Parathyroid adenoma (tissue), 2 donors: ENCODE data around the gene PDE4D.

Source experiments
- H2AFZ ChIP-seq: fragments of 300-600 bp; sonication (generic); one replicate; pipeline ENCODE4 v1.7.0; 2017; ENCODE audit warnings: antibody characterized with exemption, mild to moderate bottlenecking
- H3K27ac ChIP-seq: fragments of 300-600 bp; sonication (generic); one replicate; pipeline ENCODE4 v1.7.0; 2017
- H3K27me3 ChIP-seq: fragments of 300-600 bp; sonication (generic); one replicate; pipeline ENCODE4 v1.7.0; 2017; ENCODE audit warnings: low read length; ENCODE audit not compliant: control insufficient read depth, insufficient read depth
- H3K36me3 ChIP-seq: fragments of 300-600 bp; sonication (generic); one replicate; pipeline ENCODE4 v1.7.0; 2017; ENCODE audit warnings: low read length; ENCODE audit not compliant: control insufficient read depth, insufficient read depth
- H3K4me1 ChIP-seq: fragments of 300-600 bp; sonication (generic); one replicate; pipeline ENCODE4 v1.7.0; 2017; ENCODE audit warnings: control low read depth
- H3K4me2 ChIP-seq: fragments of 300-600 bp; sonication (generic); one replicate; pipeline ENCODE4 v1.7.0; 2017; ENCODE audit warnings: low read length
- H3K4me3 ChIP-seq: fragments of 300-600 bp; sonication (generic); one replicate; pipeline ENCODE4 v1.7.0; 2017; ENCODE audit warnings: low read depth, low read length
- H3K79me2 ChIP-seq: fragments of 300-600 bp; sonication (generic); one replicate; pipeline ENCODE4 v1.7.0; 2017; ENCODE audit warnings: control low read depth
- H3K9ac ChIP-seq: fragments of 300-600 bp; sonication (generic); one replicate; pipeline ENCODE4 v1.7.0; 2017; ENCODE audit warnings: mild to moderate bottlenecking
- H3K9me3 ChIP-seq: fragments of 300-600 bp; sonication (generic); one replicate; pipeline ENCODE4 v1.7.0; 2017; ENCODE audit warnings: low read length; ENCODE audit not compliant: control insufficient read depth
- CTCF ChIP-seq: fragments of 300-600 bp; sonication (generic); IDR thresholded peaks from one replicate; pipeline ENCODE4 v1.7.0; 2017; ENCODE audit warnings: antibody characterized with exemption, mild to moderate bottlenecking
- donor health status: primary hyperparathyroidism.

The PDE4D gene

GRCh38 chr5:59562756-59563389 is 330.7 kb downstream of the PDE4D start:
- Histone ChIP-seq H3K9ac (no peak overlapping the region), H3K9me3 (no peaks in the 10 kb centered on the region), H3K36me3 (no peaks in the 10 kb centered on the region), H3K4me3 (no peak overlapping the region), H3K27me3 (no peaks in the 10 kb centered on the region), H3K4me1 (peaks cover 10% of the 10 kb centered on the region), H2AFZ (no peak overlapping the region), H3K79me2 (peaks cover 5% of the 10 kb centered on the region), H3K4me2 (no peak overlapping the region), H3K27ac (no peak overlapping the region)
- TF ChIP-seq CTCF: no peak

- no peak overlapping the region for H3K27ac ChIP-seq
- H3K9ac ChIP-seq: no peak overlapping the region
- H3K79me2 ChIP-seq: peaks cover 5% of the 10 kb centered on the region
- no peaks in the 10 kb centered on the region for H3K27me3 ChIP-seq
- H3K9me3 ChIP-seq: no peaks in the 10 kb centered on the region
- H3K4me3 ChIP-seq: no peak overlapping the region
- H3K4me2 ChIP-seq: no peak overlapping the region
- H3K36me3 ChIP-seq: no peaks in the 10 kb centered on the region
- H3K4me1 ChIP-seq: peaks cover 10% of the 10 kb centered on the region
- H2AFZ ChIP-seq: no peak overlapping the region
- no peak for TF ChIP-seq CTCF
Observed at GRCh38 chr5:59560553-59560952, 333.0 kb downstream of the PDE4D start.

GRCh38 chr5:59559847-59560246 is 333.7 kb downstream of the PDE4D start:
- H2AFZ ChIP-seq: no peak overlapping the region
- peaks cover 5% of the 10 kb centered on the region for H3K79me2 ChIP-seq
- H3K4me1 ChIP-seq: peaks cover 10% of the 10 kb centered on the region
- no peaks in the 10 kb centered on the region for H3K27me3 ChIP-seq
- no peaks in the 10 kb centered on the region for H3K9me3 ChIP-seq
- no peak overlapping the region for H3K4me3 ChIP-seq
- H3K4me2 ChIP-seq: no peak overlapping the region
- no peak overlapping the region for H3K27ac ChIP-seq
- no peak for TF ChIP-seq CTCF
- no peak overlapping the region for H3K9ac ChIP-seq
- no peaks in the 10 kb centered on the region for H3K36me3 ChIP-seq

GRCh38 chr5:59559323-59559722 is 334.2 kb downstream of the PDE4D start:
- no peak for TF ChIP-seq CTCF
- Histone ChIP-seq H3K36me3 (no peaks in the 10 kb centered on the region), H3K9ac (no peak overlapping the region), H3K9me3 (no peaks in the 10 kb centered on the region), H3K4me2 (no peak overlapping the region), H3K4me1 (peaks cover 10% of the 10 kb centered on the region), H3K79me2 (peaks cover 5% of the 10 kb centered on the region), H3K4me3 (no peak overlapping the region), H3K27ac (no peak overlapping the region), H2AFZ (no peak overlapping the region), H3K27me3 (no peaks in the 10 kb centered on the region)

- no peak overlapping the region for H3K27ac ChIP-seq
- no peak for TF ChIP-seq CTCF
- no peaks in the 10 kb centered on the region for H3K27me3 ChIP-seq
- H2AFZ ChIP-seq: no peak overlapping the region
- no peaks in the 10 kb centered on the region for H3K36me3 ChIP-seq
- H3K9ac ChIP-seq: no peak overlapping the region
- H3K4me3 ChIP-seq: no peak overlapping the region
- no peak overlapping the region for H3K4me2 ChIP-seq
- H3K79me2 ChIP-seq: peaks cover 5% of the 10 kb centered on the region
- H3K9me3 ChIP-seq: no peaks in the 10 kb centered on the region
- H3K4me1 ChIP-seq: peaks cover 9% of the 10 kb centered on the region
Observed at GRCh38 chr5:59558501-59558900, 335.0 kb downstream of the PDE4D start.
